IPS-18a (cell line): ENCODE data around the gene PCNX2.

Source experiments
- H3K27ac ChIP-seq: one replicate; pipeline ENCODE4 v1.5.1; 2013; ENCODE audit warnings: low read length
- H3K27me3 ChIP-seq: one replicate; pipeline ENCODE4 v1.6.1; 2013; ENCODE audit warnings: mild to moderate bottlenecking, low read length; ENCODE audit not compliant: control insufficient read depth, insufficient read depth
- H3K36me3 ChIP-seq: one replicate; pipeline ENCODE4 v1.6.1; 2013; ENCODE audit warnings: low read depth, low read length; ENCODE audit not compliant: control insufficient read depth
- H3K4me1 ChIP-seq: one replicate; pipeline ENCODE4 v1.6.1; 2013; ENCODE audit warnings: low read depth, low read length; ENCODE audit not compliant: control insufficient read depth
- H3K4me3 ChIP-seq: one replicate; pipeline ENCODE4 v1.5.1; 2013; ENCODE audit warnings: low read length
- H3K9ac ChIP-seq: one replicate; pipeline ENCODE4 v1.6.1; 2013; ENCODE audit warnings: mild to moderate bottlenecking, low read length, moderate library complexity
- H3K9me3 ChIP-seq: one replicate; pipeline ENCODE4 v1.6.1; 2013; ENCODE audit warnings: low read depth, low read length; ENCODE audit not compliant: control insufficient read depth

Gene PCNX2

GRCh38 chr1:232973652-232974611 lies 321.6 kb downstream of the PCNX2 start:
- peaks cover 53% of the 10 kb centered on the region for H3K36me3 ChIP-seq
- H3K9me3 ChIP-seq, result no peaks in the 10 kb centered on the region
- no peak overlapping the region for H3K9ac ChIP-seq
- H3K4me3 ChIP-seq, result no peak overlapping the region
- no peaks in the 10 kb centered on the region for H3K4me1 ChIP-seq
- no peaks in the 10 kb centered on the region for H3K27me3 ChIP-seq
- no peak overlapping the region for H3K27ac ChIP-seq

GRCh38 chr1:232970508-232970907 lies 325.0 kb downstream of the PCNX2 start:
- no peaks in the 10 kb centered on the region for H3K9me3 ChIP-seq
- peaks cover 60% of the 10 kb centered on the region for H3K36me3 ChIP-seq
- H3K9ac ChIP-seq, result no peak overlapping the region
- H3K27me3 ChIP-seq, result no peaks in the 10 kb centered on the region
- H3K27ac ChIP-seq, result no peak overlapping the region
- no peaks in the 10 kb centered on the region for H3K4me1 ChIP-seq
- no peak overlapping the region for H3K4me3 ChIP-seq

GRCh38 chr1:232969799-232970198 lies 325.7 kb downstream of the PCNX2 start:
- H3K27me3 ChIP-seq, result no peaks in the 10 kb centered on the region
- no peak overlapping the region for H3K9ac ChIP-seq
- H3K27ac ChIP-seq, result no peak overlapping the region
- no peak overlapping the region for H3K4me3 ChIP-seq
- no peaks in the 10 kb centered on the region for H3K4me1 ChIP-seq
- no peaks in the 10 kb centered on the region for H3K9me3 ChIP-seq
- peaks cover 59% of the 10 kb centered on the region for H3K36me3 ChIP-seq

GRCh38 chr1:232968965-232969364 lies 326.6 kb downstream of the PCNX2 start:
- H3K27ac ChIP-seq, result no peak overlapping the region
- no peaks in the 10 kb centered on the region for H3K4me1 ChIP-seq
- H3K9me3 ChIP-seq, result no peaks in the 10 kb centered on the region
- H3K27me3 ChIP-seq, result no peaks in the 10 kb centered on the region
- H3K9ac ChIP-seq, result no peak overlapping the region
- peaks cover 56% of the 10 kb centered on the region for H3K36me3 ChIP-seq
- no peak overlapping the region for H3K4me3 ChIP-seq

- Histone ChIP-seq H3K27ac (no peak overlapping the region), H3K4me1 (no peaks in the 10 kb centered on the region), H3K36me3 (peaks cover 51% of the 10 kb centered on the region), H3K27me3 (no peaks in the 10 kb centered on the region), H3K9ac (no peak overlapping the region), H3K9me3 (no peaks in the 10 kb centered on the region), H3K4me3 (no peak overlapping the region)
Measured at GRCh38 chr1:232968391-232968790, 327.1 kb downstream of the PCNX2 start.

- Histone ChIP-seq H3K4me3 (no peak overlapping the region), H3K9ac (no peak overlapping the region), H3K9me3 (no peaks in the 10 kb centered on the region), H3K27ac (no peak overlapping the region), H3K36me3 (peaks cover 37% of the 10 kb centered on the region), H3K4me1 (no peaks in the 10 kb centered on the region), H3K27me3 (no peaks in the 10 kb centered on the region)
Measured at GRCh38 chr1:232966663-232967062, 328.9 kb downstream of the PCNX2 start.

GRCh38 chr1:232965912-232966217 lies 329.7 kb downstream of the PCNX2 start:
- Histone ChIP-seq H3K27ac (no peak overlapping the region), H3K27me3 (no peaks in the 10 kb centered on the region), H3K9ac (no peak overlapping the region), H3K4me1 (no peaks in the 10 kb centered on the region), H3K9me3 (no peaks in the 10 kb centered on the region), H3K36me3 (peaks cover 31% of the 10 kb centered on the region), H3K4me3 (no peak overlapping the region)

- H3K36me3 ChIP-seq, result peaks cover 29% of the 10 kb centered on the region
Measured at GRCh38 chr1:232965124-232965911, 330.2 kb downstream of the PCNX2 start.

GRCh38 chr1:232964601-232965000 lies 330.9 kb downstream of the PCNX2 start:
- H3K27ac ChIP-seq, result no peak overlapping the region
- peaks cover 22% of the 10 kb centered on the region for H3K36me3 ChIP-seq
- H3K9ac ChIP-seq, result no peak overlapping the region
- no peaks in the 10 kb centered on the region for H3K4me1 ChIP-seq
- H3K4me3 ChIP-seq, result no peak overlapping the region
- H3K9me3 ChIP-seq, result no peaks in the 10 kb centered on the region
- no peaks in the 10 kb centered on the region for H3K27me3 ChIP-seq

More at GRCh38 chr1:232965124-232965911, 330.2 kb downstream of the PCNX2 start:
- Histone ChIP-seq H3K9ac (no peak overlapping the region), H3K9me3 (no peaks in the 10 kb centered on the region), H3K27ac (no peak overlapping the region), H3K4me3 (no peak overlapping the region), H3K4me1 (no peaks in the 10 kb centered on the region), H3K27me3 (no peaks in the 10 kb centered on the region)

GRCh38 chr1:232962761-232963745 lies 332.5 kb downstream of the PCNX2 start:
- Histone ChIP-seq H3K4me1 (no peaks in the 10 kb centered on the region), H3K9ac (no peak overlapping the region), H3K4me3 (no peak overlapping the region), H3K27me3 (no peaks in the 10 kb centered on the region), H3K36me3 (peaks cover 18% of the 10 kb centered on the region), H3K9me3 (no peaks in the 10 kb centered on the region), H3K27ac (no peak overlapping the region)

- H3K4me1 ChIP-seq, result peaks cover 2% of the 10 kb centered on the region
- H3K9ac ChIP-seq, result no peak overlapping the region
- H3K27ac ChIP-seq, result no peak overlapping the region
- no peaks in the 10 kb centered on the region for H3K9me3 ChIP-seq
- no peaks in the 10 kb centered on the region for H3K27me3 ChIP-seq
- no peak overlapping the region for H3K4me3 ChIP-seq
- H3K36me3 ChIP-seq, result peaks cover 35% of the 10 kb centered on the region
Measured at GRCh38 chr1:232958067-232958466, 337.5 kb downstream of the PCNX2 start.
